Stimulated activated CD8-positive, alpha-beta memory T cell treated with anti-CD3 and anti-CD28 coated beads, Interleukin-12 subunit alpha, Interleukin-12 subunit beta, amount 100 ng/mL, for 4 hours (primary cell): ENCODE data around the gene GH1.
"Not testable (repeated sequence)": the region's sequence is repeated elsewhere in the genome, so short reads cannot be mapped to it uniquely, and the experiment has no call there.

ENCODE experiments used
- DNase-seq: peaks from one replicate; pipeline ENCODE4 v3.0.0-alpha.2; 2020; ENCODE audit warnings: low read depth

The GH1 gene

DNA sequence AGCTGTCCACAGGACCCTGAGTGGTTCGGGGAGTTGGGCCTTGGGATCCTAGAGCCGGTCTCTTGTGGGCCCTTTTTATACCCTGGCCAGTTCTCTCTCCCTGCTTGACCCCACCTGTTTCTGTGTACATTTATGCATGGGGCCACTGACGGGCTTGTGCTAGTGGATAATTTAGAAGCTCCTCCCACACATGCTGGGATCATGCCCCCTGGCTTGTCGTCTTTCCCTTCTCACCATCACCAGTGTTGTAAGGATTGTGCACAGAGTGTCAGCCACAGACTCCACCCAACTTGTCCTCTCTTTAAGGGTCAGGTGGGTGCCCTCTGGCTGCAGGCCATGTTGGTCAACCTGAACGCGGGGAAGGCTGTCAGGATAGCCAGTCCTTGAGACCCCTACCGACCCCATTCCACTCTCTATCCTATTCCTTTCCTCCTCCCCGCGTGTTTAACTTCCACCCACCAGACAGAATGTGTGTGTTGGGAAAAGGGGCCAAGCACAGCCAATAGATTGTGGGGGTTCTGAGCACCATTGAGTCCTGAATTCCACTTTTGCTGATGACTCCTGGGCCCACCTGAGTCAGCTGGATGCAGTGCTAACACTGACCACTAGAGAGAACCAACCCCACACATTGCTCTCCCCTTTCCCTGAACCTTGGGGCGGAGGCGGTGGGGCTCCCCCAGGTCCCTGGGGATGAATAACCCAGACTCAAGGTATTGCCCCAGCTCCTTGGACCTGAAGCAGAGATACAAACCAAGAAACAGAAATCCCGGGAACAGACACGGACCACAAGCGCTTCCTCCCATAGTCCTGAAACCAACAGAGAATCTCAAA, 21.9 kb downstream of the GH1 start, which contains the start of gene CSH1:
Gene CSH1, minus strand, starts transcription at position 51 of the 831 bp plus-strand sequence. CDS start 63 bp downstream, outside the sequence.
- not testable (repeated sequence) for DNase-seq

GRCh38 chr17:63894821-63895220, 23.8 kb downstream of the GH1 start:
- not testable (repeated sequence) for DNase-seq

DNA sequence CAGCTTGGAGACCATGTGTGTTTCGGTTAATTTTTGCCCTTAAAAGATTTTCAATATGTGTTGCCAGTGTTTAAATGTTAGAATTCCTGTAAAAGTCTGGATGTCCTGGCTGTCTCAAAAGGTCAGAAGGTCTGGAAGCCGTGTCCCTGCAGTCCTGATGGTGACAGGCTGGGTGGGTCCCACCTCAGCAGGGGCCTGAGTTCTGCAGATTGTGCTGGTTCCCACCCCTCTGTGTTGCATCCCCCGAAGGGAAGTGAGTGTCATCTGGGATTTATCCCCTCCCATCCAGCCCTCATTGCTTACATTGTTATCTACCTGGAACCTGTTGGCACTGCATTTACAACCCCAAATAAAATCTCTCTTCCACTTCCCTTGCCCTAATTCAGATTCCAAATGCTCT, 24.6 kb downstream of the GH1 start:
- DNase-seq = not testable (repeated sequence)

GRCh38 chr17:63892316-63893037, 26.2 kb downstream of the GH1 start:
- not testable (repeated sequence) for DNase-seq

GRCh38 chr17:63889026-63889848, 29.4 kb downstream of the GH1 start:
- DNase-seq = not testable (repeated sequence)

GRCh38 chr17:63885119-63885518, 33.5 kb downstream of the GH1 start:
- not testable (repeated sequence) for DNase-seq

DNA sequence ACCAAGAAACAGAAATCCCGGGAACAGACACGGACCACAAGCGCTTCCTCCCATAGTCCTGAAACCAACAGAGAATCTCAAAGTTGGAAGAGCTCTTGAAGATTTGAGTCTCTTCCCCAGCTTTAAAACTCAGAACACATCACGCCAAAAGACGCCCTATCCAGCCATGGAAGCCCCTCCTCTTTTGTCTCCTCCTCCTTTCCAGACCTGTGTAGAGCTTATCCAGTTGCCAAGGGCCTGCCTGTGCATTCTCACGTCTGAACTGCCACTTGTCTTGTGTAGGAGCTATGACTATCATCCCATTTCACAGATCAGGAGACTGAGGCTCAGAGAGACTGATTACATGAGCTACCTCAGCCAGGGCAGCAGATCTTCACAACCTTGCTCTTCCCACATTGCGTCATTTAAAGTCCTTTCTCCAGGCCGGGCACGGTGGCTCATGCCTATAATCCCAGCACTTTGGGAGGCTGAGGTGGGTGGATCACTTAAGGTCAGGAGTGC, 36.0 kb downstream of the GH1 start:
- not testable (repeated sequence) for DNase-seq

GRCh38 chr17:63881935-63882601, 36.6 kb downstream of the GH1 start, which contains the start of gene GH2:
Gene GH2, minus strand, starts transcription at chr17:63881944. Its CDS starts 143 bp downstream, at chr17:63881801.
- DNase-seq = no peak

GRCh38 chr17:63881337-63881736, 37.3 kb downstream of the GH1 start:
- DNase-seq = not testable (repeated sequence)

DNA sequence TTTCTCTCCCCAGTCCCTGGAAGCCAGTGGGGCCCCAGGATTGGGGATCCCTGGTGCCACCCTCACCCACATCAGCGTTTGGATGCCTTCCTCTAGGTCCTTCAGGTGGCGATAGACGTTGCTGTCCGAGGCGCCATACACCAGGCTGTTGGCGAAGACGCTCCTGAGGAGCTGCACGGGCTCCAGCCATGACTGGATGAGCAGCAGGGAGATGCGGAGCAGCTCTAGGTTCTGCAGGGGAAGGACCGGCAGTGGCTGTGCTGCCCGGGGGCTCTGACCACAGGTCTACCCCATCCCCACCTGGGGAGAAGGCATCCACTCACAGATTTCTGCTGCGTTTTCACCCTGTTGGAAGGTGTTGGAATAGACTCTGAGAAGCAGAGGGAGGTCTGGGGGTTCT, 37.9 kb downstream of the GH1 start:
- DNase-seq = no peak

GRCh38 chr17:63878413-63878812, 40.2 kb downstream of the GH1 start:
- DNase-seq = not testable (repeated sequence)

GRCh38 chr17:63874693-63875092, 43.9 kb downstream of the GH1 start:
- DNase-seq = not testable (repeated sequence)

DNA sequence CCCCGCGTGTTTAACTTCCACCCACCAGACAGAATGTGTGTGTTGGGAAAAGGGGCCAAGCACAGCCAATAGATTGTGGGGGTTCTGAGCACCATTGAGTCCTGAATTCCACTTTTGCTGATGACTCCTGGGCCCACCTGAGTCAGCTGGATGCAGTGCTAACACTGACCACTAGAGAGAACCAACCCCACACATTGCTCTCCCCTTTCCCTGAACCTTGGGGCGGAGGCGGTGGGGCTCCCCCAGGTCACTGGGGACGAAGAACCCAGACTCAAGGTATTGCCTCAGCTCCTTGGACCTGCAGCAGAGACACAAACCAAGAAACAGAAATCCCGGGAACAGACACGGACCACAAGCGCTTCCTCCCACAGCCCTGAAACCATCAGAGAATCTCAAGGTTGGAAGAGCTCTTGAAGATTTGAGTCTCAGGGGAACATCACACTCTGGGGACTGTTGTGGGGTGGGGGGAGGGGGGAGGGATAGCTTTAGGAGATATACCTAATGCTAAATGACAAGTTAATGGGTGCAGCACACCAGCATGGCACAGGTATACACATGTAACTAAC, 44.5 kb downstream of the GH1 start:
- DNase-seq = not testable (repeated sequence)

GRCh38 chr17:63873577-63873976, 45.1 kb downstream of the GH1 start, which contains the start of gene CSH2:
Gene CSH2, minus strand, starts transcription at chr17:63873677. Its CDS starts 63 bp downstream, at chr17:63873614.
- not testable (repeated sequence) for DNase-seq

DNA sequence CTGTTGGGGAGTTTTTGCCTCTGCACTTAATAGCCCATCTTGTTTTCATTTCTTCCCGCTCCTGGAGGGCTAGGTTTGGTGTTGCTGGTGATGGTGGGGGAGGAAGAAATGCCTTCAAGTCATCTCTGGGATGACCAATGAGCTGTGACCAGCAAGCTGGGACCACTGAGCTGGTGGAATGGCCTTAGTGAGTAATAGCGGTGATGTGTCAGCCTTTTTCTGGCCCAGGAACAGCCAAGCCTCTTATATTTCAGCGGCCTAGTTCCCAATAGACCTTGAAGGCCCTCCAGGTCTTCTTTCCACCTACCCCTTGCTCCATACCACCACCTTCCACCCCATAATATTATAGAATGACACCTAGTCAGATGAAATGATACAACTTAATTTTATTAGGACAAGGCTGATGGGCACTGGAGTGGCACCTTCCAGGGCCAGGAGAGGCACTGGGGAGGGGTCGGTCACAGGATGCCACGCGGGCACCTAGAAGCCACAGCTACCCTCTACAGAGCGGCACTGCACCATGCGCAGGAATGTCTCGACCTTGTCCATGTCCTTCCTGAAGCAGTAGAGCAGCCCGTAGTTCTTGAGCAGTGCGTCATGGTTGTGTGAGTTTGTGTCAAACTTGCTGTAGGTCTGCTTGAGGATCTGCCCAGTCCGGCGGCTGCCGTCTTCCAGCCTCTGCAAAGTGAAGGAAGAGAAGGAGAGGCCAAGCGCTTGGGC, 46.8 kb downstream of the GH1 start:
- not testable (repeated sequence) for DNase-seq

DNA sequence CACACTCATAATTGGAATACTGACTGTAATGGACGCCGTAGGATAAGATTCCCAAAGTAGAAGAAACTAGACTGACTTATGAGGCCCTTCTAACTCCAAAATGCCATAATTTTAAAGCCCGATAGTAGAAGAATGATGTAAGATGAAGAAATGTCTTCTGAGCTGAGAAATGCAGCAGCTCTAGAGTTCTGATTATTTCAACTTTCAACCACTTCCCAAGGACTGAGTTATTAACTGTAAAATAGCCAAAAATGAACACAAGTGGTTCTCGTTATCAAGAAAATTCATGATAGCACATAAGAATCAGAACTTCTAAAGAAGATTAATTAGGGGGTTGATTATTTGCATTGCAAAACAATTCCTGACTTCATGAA, 48.4 kb downstream of the GH1 start:
- not testable (repeated sequence) for DNase-seq

GRCh38 chr17:63869491-63870291, 48.9 kb downstream of the GH1 start:
- DNase-seq = not testable (repeated sequence)
